A549 (cell line): ENCODE data around the gene AGTPBP1. TPM values are rescaled to one million over a fixed set of nuclear protein-coding genes. Genes with fewer than 3 reads are reported as not detected.

ENCODE experiments used
- ATAC-seq, 2 experiments: fragments of 200-7000 bp in 1 of 2; fragments of >200 bp in 1 of 2; cut with Nextera tagmentation in 1 of 2; cut with Tn5 transposase in 1 of 2; 3 replicates each; pipeline versions ENCODE4 v1.8.0 to v1.9.1; 2018 to 2020; ENCODE audit warnings: mild to moderate bottlenecking in 1 of 2, moderate library complexity in 1 of 2
- CTCF ChIA-PET: fragments of 300-600 bp; sonication (Branson Sonifier 250); formaldehyde crosslinking; extraction: SDS; loops from one replicate; lab custom pipeline; 2021; ENCODE audit warnings: antibody characterized with exemption, inconsistent platforms; lab: Yijun Ruan, JAX
- POLR2A ChIA-PET: fragments of 350-600 bp; formaldehyde crosslinking; extraction: SDS; loops from one replicate; lab custom pipeline; 2021; ENCODE audit warnings: antibody characterized with exemption, inconsistent platforms; lab: Yijun Ruan, JAX
- DNase-seq, 2 experiments: peaks; one replicate each; pipeline versions ENCODE4 v3.0.0 to v3.0.0-alpha.2; 2011 to 2016; ENCODE audit warnings: low read depth in 1 of 2, low spot score in 1 of 2
- FAIRE-seq: peaks from 2 replicates; lab custom pipeline; 2011; peaks lifted over from hg19 to GRCh38; lab: Jason Lieb, UNC
- H3K27ac ChIP-seq, 2 experiments: fragments of >200 bp; sonication (Bioruptor Twin); formaldehyde crosslinking; 3 replicates each; pipeline ENCODE4 v1.5.1; 2016 to 2017
- H3K4me1 ChIP-seq: fragments of >200 bp; sonication (Bioruptor Twin); formaldehyde crosslinking; 3 replicates; pipeline ENCODE4 v1.6.1; 2016
- H3K4me2 ChIP-seq: fragments of >200 bp; sonication (Bioruptor Twin); formaldehyde crosslinking; 3 replicates; pipeline ENCODE4 v1.6.1; 2016
- H3K4me3 ChIP-seq: fragments of >200 bp; sonication (Bioruptor Twin); formaldehyde crosslinking; 3 replicates; pipeline ENCODE4 v1.5.1; 2016
- H3K9me3 ChIP-seq: fragments of >200 bp; sonication (Bioruptor Twin); formaldehyde crosslinking; 3 replicates; pipeline ENCODE4 v1.6.1; 2016
- BCL3 ChIP-seq: fragments of >200 bp; sonication (Bioruptor Twin); formaldehyde crosslinking; IDR thresholded peaks from 3 replicates; pipeline ENCODE4 v1.6.1; 2016
- BHLHE40 ChIP-seq: IDR thresholded peaks from 2 replicates; pipeline ENCODE4 v1.6.1; 2012; ENCODE audit warnings: low read depth, low read length, inconsistent platforms
- CEBPB ChIP-seq, 2 experiments: fragments of >200 bp in 1 of 2; sonication (Bioruptor Twin) in 1 of 2; formaldehyde crosslinking in 1 of 2; IDR thresholded peaks; 2 replicates each; pipeline ENCODE4 v1.6.1; 2012 to 2016
- CHD2 ChIP-seq: fragments of 150-350 bp; IDR thresholded peaks from 2 replicates; pipeline ENCODE4 v1.6.1; 2014; ENCODE audit warnings: low read length; ENCODE audit not compliant: partially characterized antibody
- CHD4 ChIP-seq: fragments of 200-600 bp; sonication (generic); IDR thresholded peaks from 2 replicates; pipeline ENCODE4 v1.6.1; 2016; ENCODE audit warnings: antibody characterized with exemption, mild to moderate bottlenecking, borderline replicate concordance
- E2F6 ChIP-seq: IDR thresholded peaks from 2 replicates; pipeline ENCODE4 v1.6.1; 2012; ENCODE audit warnings: low read depth, borderline replicate concordance
- EHMT2 ChIP-seq: fragments of 200-600 bp; sonication (generic); IDR thresholded peaks from 2 replicates; pipeline ENCODE4 v1.6.1; 2016; ENCODE audit warnings: antibody characterized with exemption, low read depth, mild to moderate bottlenecking, moderate library complexity
- ELK1 ChIP-seq: fragments of 150-350 bp; IDR thresholded peaks from 2 replicates; pipeline ENCODE4 v1.6.1; 2014; ENCODE audit warnings: low read depth, mild to moderate bottlenecking, low read length
- ESRRA ChIP-seq: fragments of 150-350 bp; IDR thresholded peaks from 2 replicates; pipeline ENCODE4 v1.6.1; 2014; ENCODE audit warnings: mild to moderate bottlenecking, low read length, borderline replicate concordance
- FOSB ChIP-seq: fragments of 250-450 bp; sonication (Bioruptor Pico); IDR thresholded peaks from 2 replicates; pipeline ENCODE4 v1.5.0; 2020; ENCODE audit warnings: mild to moderate bottlenecking, moderate library complexity
- FOXS1 ChIP-seq: fragments of 250-450 bp; sonication (Bioruptor Pico); IDR thresholded peaks from 2 replicates; pipeline ENCODE4 v1.5.0; 2020; ENCODE audit warnings: mild to moderate bottlenecking, moderate library complexity
- HDAC2 ChIP-seq: fragments of 200-600 bp; sonication (generic); IDR thresholded peaks from 2 replicates; pipeline ENCODE4 v1.6.1; 2016
- HES2 ChIP-seq: fragments of >200 bp; sonication (Bioruptor Twin); formaldehyde crosslinking; IDR thresholded peaks from 2 replicates; pipeline ENCODE4 v1.6.1; 2016
- HOXA7 ChIP-seq: fragments of 250-450 bp; sonication (Bioruptor Pico); IDR thresholded peaks from 2 replicates; pipeline ENCODE4 v1.5.0; 2020; ENCODE audit warnings: mild to moderate bottlenecking, moderate library complexity
- HOXB13 ChIP-seq: fragments of 250-450 bp; sonication (Bioruptor Pico); IDR thresholded peaks from 2 replicates; pipeline ENCODE4 v1.5.0; 2020; ENCODE audit warnings: low read depth, mild to moderate bottlenecking, moderate library complexity
- JUN ChIP-seq, 2 experiments: fragments of >200 bp; sonication (Bioruptor Twin); formaldehyde crosslinking; IDR thresholded peaks; 2 replicates in 1 of 2; 3 replicates in 1 of 2; pipeline ENCODE4 v1.6.1; 2016 to 2017
- JUNB ChIP-seq: fragments of >200 bp; sonication (Bioruptor Twin); formaldehyde crosslinking; IDR thresholded peaks from 2 replicates; pipeline ENCODE4 v1.6.1; 2016
- KDM5A ChIP-seq: fragments of 200-600 bp; sonication (generic); IDR thresholded peaks from 2 replicates; pipeline ENCODE4 v1.6.1; 2016; ENCODE audit warnings: antibody characterized with exemption, mild to moderate bottlenecking
- MAFK ChIP-seq: fragments of 450-650 bp; IDR thresholded peaks from 2 replicates; pipeline ENCODE4 v1.6.1; 2014; ENCODE audit not compliant: partially characterized antibody
- MAZ ChIP-seq: fragments of 150-350 bp; IDR thresholded peaks from 2 replicates; pipeline ENCODE4 v1.6.1; 2014; ENCODE audit warnings: antibody characterized with exemption, low read depth, low read length, borderline replicate concordance
- NFE2L2 ChIP-seq: fragments of 150-350 bp; conservative IDR thresholded peaks from 2 replicates; pipeline ENCODE4 v1.6.1; 2014; ENCODE audit warnings: low read length
- NPAS2 ChIP-seq: fragments of 250-450 bp; sonication (Bioruptor Pico); IDR thresholded peaks from 2 replicates; pipeline ENCODE4 v1.8.0; 2022; ENCODE audit warnings: mild to moderate bottlenecking, moderate library complexity, borderline replicate concordance
- NR3C1 ChIP-seq: fragments of >200 bp; sonication (Bioruptor Twin); formaldehyde crosslinking; IDR thresholded peaks from 3 replicates; pipeline ENCODE4 v1.6.1; 2017
- PBX3 ChIP-seq: IDR thresholded peaks from 2 replicates; pipeline ENCODE4 v1.6.1; 2012
- RAD21 ChIP-seq, 2 experiments: fragments of >200 bp in 1 of 2; sonication (Bioruptor Twin) in 1 of 2; formaldehyde crosslinking in 1 of 2; IDR thresholded peaks in 1 of 2; conservative IDR thresholded peaks in 1 of 2; 2 replicates in 1 of 2; 3 replicates in 1 of 2; pipeline ENCODE4 v1.6.1; 2012 to 2018; ENCODE audit warnings: inconsistent platforms in 1 of 2
- REST ChIP-seq: fragments of 200-600 bp; sonication (generic); IDR thresholded peaks from 2 replicates; pipeline ENCODE4 v1.6.1; 2016; ENCODE audit warnings: antibody characterized with exemption, mild to moderate bottlenecking, moderate library complexity
- SMC3 ChIP-seq: fragments of >200 bp; sonication (Bioruptor Twin); formaldehyde crosslinking; IDR thresholded peaks from 3 replicates; pipeline ENCODE4 v1.6.1; 2018; ENCODE audit warnings: inconsistent platforms
- TFCP2L1 ChIP-seq: fragments of 250-450 bp; sonication (Bioruptor Pico); IDR thresholded peaks from 2 replicates; pipeline ENCODE4 v1.5.0; 2021; ENCODE audit warnings: mild to moderate bottlenecking
- ZC3H11A ChIP-seq: fragments of 450-650 bp; IDR thresholded peaks from 2 replicates; pipeline ENCODE4 v1.6.1; 2014; ENCODE audit warnings: antibody characterized with exemption, mild to moderate bottlenecking
- ZFP36 ChIP-seq: fragments of 450-650 bp; IDR thresholded peaks from 2 replicates; pipeline ENCODE4 v1.6.1; 2014; ENCODE audit warnings: borderline replicate concordance; ENCODE audit not compliant: partially characterized antibody
- WGBS: methylation state at CpG from one replicate; pipeline ENCODE4 v1.1.6; 2017; ENCODE audit errors: missing lambda C conversion rate; 5-methylcytosine and 5-hydroxymethylcytosine counted together
- polyA plus RNA-seq, 4 experiments: library from polyadenylated mRNA; depleted of rRNA in 3 of 4; stranded (reverse); fragments of >200 nt; fragmentation: RNase III in 1 of 4; extraction: RNeasy Plus Mini Kit Qiagen cat#74134 plus additional on column Dnase treatment in 1 of 4; gene quantifications; 2 replicates in 3 of 4; 3 replicates in 1 of 4; pipeline ENCODE4 v1.2.3, GENCODE V29; 2011 to 2017

AGTPBP1 gene
- polyA plus RNA-seq, 2 of the 4 experiments (the other 2 are of a cell fraction): 8.9 to 18.8 TPM

- DNase-seq (no peak), ATAC-seq (no peak), FAIRE-seq (no peak)
- no peak overlapping the region for H3K4me2 ChIP-seq
- POLR2A ChIA-PET: no interaction called here
- no peaks in the 10 kb centered on the region for H3K4me1 ChIP-seq
- no peak overlapping the region for H3K4me3 ChIP-seq
- 60% methylated on average over 2 of the region's 2 CpGs for WGBS
- no peaks in the 10 kb centered on the region for H3K9me3 ChIP-seq
- no peak overlapping the region for H3K27ac ChIP-seq
- CTCF ChIA-PET: interaction anchor here (1.1 to 2.4 kb wide), 3 partner anchors 15 to 25 kb away, joined by 3 to 13 read pairs (median 5); no protein-coding TSS in a partner anchor
- TF ChIP-seq EHMT2: no peak
- TF ChIP-seq FOSB (CRISPR knock-in tag): no peak
- TF ChIP-seq E2F6: no peak
- TF ChIP-seq CHD2: no peak
- TF ChIP-seq ESRRA: no peak
- TF ChIP-seq MAZ: no peak
- no peak for TF ChIP-seq REST
- no peak for TF ChIP-seq HOXB13 (CRISPR knock-in tag)
- TF ChIP-seq CEBPB (IDR thresholded peaks at IDR 0.05): no peak
- no peak for TF ChIP-seq JUNB
- TF ChIP-seq FOXS1 (CRISPR knock-in tag): no peak
- no peak for TF ChIP-seq JUN (IDR thresholded peaks at IDR 0.05)
- no peak for TF ChIP-seq BCL3
- no peak for TF ChIP-seq NR3C1
- TF ChIP-seq, all 56 proteins: peak for 0
Measured at GRCh38 chr9:85715587-85715986, 26.2 kb downstream of the AGTPBP1 start.

- ATAC-seq (no peak), FAIRE-seq (no peak), DNase-seq (no peak)
- TF ChIP-seq HOXB13 (CRISPR knock-in tag) (no peak), TFCP2L1 (CRISPR knock-in tag) (no peak), SMC3 (no peak), NPAS2 (CRISPR knock-in tag) (no peak), KDM5A (no peak), CHD4 (no peak), HES2 (no peak), MAFK (no peak), MAZ (no peak), ZFP36 (no peak), CEBPB (IDR thresholded peaks at IDR 0.05) (no peak), NFE2L2 (no peak), HDAC2 (no peak), PBX3 (no peak), ELK1 (no peak), HOXA7 (CRISPR knock-in tag) (no peak), RAD21 (conservative IDR thresholded peaks at IDR 0.05 in 1 of 2, IDR thresholded peaks at IDR 0.05 in 1 of 2) (no peak), CHD2 (no peak), BHLHE40 (no peak), ZC3H11A (no peak)
- Histone ChIP-seq H3K4me3 (no peak overlapping the region), H3K4me1 (no peaks in the 10 kb centered on the region), H3K27ac (no peak overlapping the region), H3K9me3 (no peaks in the 10 kb centered on the region), H3K4me2 (no peak overlapping the region)
- POLR2A ChIA-PET: no interaction called here
- WGBS: 89% methylated on average over 2 of the region's 2 CpGs
- CTCF ChIA-PET: interaction anchor here (1.2 to 2.4 kb wide), 2 partner anchors 16 kb away, joined by 3 to 13 read pairs; no protein-coding TSS in a partner anchor
Measured at GRCh38 chr9:85713897-85714296, 27.9 kb downstream of the AGTPBP1 start.
